ENCODE measurements around the gene LGR4.
A peak's percentile ranks its signal among the peaks of the same experiment; 100 is the strongest.
"Not testable (repeated sequence)": the region's sequence is repeated elsewhere in the genome, so short reads cannot be mapped to it uniquely, and the experiment has no call there.

LGR4 gene

GRCh38 chr11:27472398-27473016, at the start of gene LGR4:
LGR4 (minus strand) TSS chr11:27472790; CDS start chr11:27472302, 488 bp downstream.
- DNase-seq (ENCODE audit: low read depth in 2 of 2), result peak; percentile 31 to 38

DNA sequence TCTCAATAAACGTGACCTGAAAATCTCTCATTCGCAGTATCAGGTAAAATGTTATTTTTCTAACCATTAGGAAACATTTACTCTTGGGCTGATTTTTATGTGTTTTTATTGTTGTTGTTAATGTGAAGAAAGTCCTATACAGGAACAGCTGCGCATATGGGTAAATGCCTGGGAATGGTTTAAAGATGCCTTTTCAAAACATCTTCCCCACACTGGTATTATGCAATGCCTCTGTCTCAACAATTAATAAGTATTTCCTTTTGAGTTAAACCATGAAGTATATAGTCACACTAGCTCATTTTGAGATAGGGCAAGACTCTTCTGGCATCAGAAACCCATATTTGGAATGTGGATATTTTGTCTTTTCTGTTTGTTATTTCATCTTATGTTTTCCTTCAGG, 47.6 kb upstream of the LGR4 start:
- no peak for DNase-seq (ENCODE audit: low read depth in 2 of 2)

- DNase-seq (ENCODE audit: low read depth in 2 of 2), result no peak
Observed at GRCh38 chr11:27518518-27518917, 45.9 kb upstream of the LGR4 start.

DNA sequence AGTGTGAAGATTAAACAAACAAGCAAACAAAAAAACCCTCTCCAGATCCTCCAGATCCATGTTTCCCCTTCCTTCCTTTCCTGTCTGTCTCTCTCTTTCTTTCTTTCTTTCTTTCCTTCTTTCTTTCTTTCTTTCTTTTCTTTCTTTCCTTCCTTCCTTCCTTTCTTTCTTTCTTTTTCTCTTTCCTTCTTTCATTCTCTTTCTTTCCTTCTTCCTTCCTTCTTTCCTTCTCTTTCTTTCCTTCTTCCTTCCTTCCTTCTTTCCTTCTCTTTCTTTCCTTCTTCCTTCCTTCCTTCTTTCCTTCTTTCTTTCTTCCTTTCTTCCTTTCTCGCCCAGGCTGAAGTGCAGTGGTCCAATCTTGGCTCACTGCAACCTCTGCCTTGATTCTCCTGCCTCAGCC, 44.9 kb upstream of the LGR4 start:
- not testable (repeated sequence) for DNase-seq (ENCODE audit: low read depth in 2 of 2)

DNA sequence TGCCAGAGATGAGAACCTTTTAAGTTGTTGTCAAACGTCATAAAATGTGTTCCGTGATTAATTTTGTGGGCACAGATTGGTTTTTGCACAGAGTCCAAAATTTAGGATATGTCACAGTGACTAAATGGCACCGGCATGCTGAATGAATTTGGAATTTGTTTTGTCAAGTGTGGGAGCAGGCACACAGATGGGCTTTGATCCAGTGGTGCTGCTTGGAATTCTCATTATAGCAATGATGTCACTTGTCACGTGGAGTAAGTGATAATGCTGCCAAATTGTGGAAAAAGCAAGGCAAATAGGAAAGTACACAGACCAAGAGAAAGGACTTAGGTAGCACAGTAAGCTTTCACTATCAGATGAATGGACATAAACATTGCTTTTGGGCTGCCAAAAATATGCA, 42.0 kb upstream of the LGR4 start:
- no peak for DNase-seq (ENCODE audit: low read depth in 2 of 2)

DNA sequence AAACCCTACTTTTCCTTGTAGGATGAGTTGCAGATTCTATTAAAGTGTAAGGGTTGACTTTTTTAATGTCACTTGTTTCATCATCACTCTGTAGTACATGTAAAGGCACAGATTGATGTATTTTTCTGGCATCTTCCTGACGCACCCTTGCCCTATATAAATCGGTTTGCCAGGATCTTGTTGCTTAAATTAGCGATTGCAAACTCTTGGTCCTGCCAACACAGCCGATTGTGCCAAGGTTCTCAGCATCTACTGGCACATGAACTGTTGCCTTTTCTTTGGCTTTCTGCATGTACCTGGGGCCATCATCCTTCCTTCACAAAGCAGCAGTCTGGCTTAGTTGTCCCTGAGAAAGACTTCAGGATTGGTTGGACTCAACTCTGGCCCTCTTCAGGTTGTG, 41.5 kb upstream of the LGR4 start:
- DNase-seq (ENCODE audit: low read depth in 2 of 2), result no peak

DNA sequence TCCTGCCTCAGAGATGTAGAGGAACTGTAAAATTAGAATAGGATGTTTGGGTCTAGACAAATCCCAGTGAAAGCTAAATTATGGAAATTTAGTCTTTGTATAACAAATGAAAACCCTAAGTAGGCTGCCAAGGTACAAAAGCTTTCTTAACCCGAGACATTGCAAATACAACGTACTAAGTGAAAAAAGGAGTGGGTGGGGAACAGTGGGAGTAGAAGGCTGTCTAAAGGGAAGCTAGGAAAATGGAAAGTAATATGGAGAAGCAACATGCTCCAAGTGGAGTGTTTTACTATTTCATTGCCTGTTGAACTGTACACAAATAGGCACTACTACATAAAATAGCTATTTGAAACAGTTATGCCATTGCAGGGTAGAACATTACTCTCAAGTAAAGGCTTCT, 40.8 kb upstream of the LGR4 start:
- DNase-seq (ENCODE audit: low read depth in 2 of 2), result no peak

DNA sequence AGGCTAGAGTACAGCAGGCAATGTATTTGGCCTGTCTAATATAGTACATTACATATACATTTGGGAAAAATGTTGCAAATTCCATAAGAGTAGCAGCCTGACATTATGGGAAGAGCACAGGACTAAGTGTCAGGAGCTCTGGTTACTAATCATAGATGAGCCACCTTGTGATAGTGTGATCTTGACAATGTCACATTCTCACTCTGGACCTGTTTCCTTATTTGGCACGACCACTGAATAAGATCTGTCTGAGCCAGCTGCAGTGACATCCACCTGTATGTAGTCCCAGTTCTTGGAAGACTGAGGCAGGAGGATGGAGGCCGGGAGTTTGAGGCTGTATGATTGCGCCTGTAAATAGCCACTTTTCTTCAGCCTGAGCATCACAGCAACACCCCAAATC, 39.6 kb upstream of the LGR4 start:
- DNase-seq (ENCODE audit: low read depth in 2 of 2), result no peak

GRCh38 chr11:27509908-27510307, 37.3 kb upstream of the LGR4 start:
- DNase-seq (ENCODE audit: low read depth in 2 of 2), result no peak

DNA sequence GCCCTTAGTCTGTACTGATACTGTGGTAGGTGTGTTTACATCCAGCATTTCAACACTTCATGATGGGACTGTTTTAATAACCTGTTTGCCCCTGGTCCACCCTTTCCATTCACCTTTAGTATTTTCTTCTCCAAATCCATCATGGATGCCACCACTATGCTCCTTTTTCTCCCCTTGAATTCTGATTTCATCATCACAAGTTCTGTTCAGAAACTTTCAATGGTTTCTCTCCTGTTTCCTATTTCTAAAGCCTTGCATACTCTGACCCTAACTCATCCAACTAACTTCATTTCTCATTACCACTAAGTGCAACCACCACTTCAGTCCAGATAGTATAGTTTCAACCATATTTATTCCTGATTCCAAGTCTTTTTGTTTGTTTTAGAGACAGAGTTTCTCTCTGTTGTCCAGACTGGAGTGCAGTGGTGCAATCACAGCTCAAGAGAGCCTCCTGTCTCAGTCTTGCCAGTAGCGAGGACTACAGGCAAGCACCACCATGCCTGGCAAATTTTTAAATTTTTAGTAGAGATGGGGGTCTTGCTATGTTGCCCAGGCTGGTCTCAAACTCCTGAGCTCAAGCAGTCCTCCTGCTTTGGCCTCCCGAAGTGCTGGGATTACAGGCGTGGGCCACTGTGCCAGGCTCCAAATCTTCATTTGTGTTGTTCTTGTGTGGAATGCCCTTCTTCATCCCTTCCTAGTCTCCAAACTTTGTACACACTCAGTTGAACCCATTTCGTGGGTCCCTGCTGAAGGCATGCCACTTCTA, 35.1 kb upstream of the LGR4 start:
- DNase-seq (ENCODE audit: low read depth in 2 of 2), result no peak

GRCh38 chr11:27506200-27507182, 33.9 kb upstream of the LGR4 start, which contains the start of gene LIN7C:
LIN7C (minus strand) TSS chr11:27506769; CDS start chr11:27506752, 17 bp downstream.
- peak; percentile 92 for DNase-seq (ENCODE audit: low read depth in 2 of 2)

DNA sequence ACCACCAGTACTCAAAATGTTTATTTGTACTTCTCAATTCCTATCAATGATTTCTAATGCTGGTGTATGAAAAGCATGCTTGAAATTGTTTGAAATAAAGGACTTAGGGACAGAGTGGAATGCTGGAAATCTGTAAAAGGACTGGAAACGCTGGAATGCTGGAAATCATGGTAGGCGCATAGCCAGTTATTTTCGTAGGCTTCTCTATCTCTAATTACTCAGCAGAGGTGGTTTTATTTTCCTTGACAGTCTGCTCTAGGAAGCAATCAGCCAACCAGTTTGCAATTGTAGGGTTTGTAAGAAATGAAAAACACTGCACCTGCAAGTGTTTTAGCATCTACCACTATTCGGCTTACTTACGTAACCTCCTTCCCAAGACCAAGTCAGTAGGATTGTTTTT, 33.2 kb upstream of the LGR4 start:
- DNase-seq (ENCODE audit: low read depth in 2 of 2), result no peak

DNA sequence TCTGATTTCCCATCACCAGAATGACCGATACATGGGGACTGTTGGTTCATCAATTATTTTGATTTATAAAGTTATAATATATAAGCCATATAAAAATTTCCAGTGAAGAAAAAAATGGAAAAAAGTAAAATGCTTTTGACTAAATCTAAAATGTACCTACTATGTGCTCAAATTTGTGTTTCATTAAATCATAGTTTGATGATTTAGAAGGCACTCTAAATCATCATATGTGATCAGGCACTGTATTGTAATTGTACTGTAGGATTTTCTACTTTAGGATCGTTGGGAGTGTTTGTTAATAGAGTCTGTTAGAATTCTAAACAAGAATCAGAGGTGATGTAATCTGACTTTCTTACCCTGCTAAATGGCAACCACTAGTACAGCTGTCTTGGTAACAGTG, 31.6 kb upstream of the LGR4 start:
- no peak for DNase-seq (ENCODE audit: low read depth in 2 of 2)

DNA sequence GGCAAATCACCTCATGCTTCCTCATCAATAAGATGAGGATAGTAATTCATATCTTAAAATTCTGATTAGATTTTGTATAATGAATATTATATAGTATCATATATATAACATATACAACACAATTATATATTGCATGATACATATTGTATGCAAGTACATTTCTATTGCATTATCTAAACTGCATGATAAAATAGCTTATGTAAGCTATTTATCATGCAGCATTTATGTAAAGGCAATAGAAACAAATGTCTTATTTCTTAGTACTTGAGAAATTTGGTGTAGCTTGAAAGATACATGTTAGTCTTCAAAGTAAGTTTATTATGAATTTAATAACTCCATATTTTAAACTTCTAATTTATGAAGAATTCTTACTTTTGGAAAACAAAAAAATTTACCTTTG, 28.5 kb upstream of the LGR4 start:
- no peak for DNase-seq (ENCODE audit: low read depth in 2 of 2)

- no peak for DNase-seq (ENCODE audit: low read depth in 2 of 2)
Observed at GRCh38 chr11:27497911-27498310, 25.3 kb upstream of the LGR4 start.

DNA sequence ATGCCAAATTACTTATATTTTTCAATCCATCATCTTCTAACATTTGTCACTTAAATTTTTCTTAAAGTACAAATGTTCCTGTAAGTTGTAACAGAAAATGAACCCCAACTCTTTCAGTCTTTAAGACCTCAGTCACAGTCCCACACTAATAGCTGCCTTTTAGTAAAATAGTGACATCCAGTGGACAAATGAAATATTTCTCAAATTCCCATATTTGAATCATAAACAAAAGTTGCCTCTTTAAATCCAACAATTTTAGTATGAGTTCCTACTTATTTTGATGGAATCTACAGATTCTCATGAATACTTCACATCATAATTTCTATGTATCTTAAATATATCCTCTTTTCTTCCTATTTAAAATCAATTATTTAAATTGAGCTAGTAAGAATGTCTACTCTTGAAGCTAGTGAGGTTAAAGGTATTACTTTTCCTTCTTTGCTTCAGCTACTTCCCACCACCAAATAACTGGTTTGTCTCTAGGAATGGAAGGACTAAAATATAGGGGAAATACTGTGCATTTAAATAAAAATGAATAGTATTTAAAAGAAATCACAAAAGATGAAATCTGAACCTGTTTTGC, 24.8 kb upstream of the LGR4 start:
- DNase-seq (ENCODE audit: low read depth in 2 of 2), result no peak

- no peak for DNase-seq (ENCODE audit: low read depth in 2 of 2)
Observed at GRCh38 chr11:27496461-27496860, 23.9 kb upstream of the LGR4 start.

GRCh38 chr11:27495710-27496300, 23.2 kb upstream of the LGR4 start:
- no peak for DNase-seq (ENCODE audit: low read depth in 2 of 2)

- DNase-seq (ENCODE audit: low read depth in 2 of 2), result no peak
Observed at GRCh38 chr11:27489092-27489491, 16.5 kb upstream of the LGR4 start.

DNA sequence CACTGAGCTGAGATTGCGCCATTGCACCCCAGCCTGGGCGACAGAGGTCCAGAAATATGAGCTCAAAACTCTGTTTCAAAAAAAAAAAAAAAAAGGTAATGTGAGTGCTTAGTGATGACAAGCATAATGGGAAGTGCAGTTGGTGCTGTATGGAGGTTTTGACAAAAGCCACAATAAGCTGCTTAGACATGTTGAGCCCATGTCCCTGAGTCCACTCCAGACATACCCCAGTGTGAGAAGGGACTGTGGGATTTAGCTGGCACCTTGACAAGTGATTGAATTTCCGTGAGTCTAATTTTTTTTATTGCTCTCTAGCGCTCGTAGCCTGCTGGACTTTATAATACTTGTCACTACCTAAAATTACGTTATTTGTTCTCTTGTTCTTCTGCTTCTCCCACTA, 15.1 kb upstream of the LGR4 start:
- DNase-seq (ENCODE audit: low read depth in 2 of 2), result no peak

GRCh38 chr11:27485930-27486773, 13.6 kb upstream of the LGR4 start:
- DNase-seq (ENCODE audit: low read depth in 2 of 2), result no peak

All from stimulated activated CD4-positive, alpha-beta T cell treated with anti-CD3 and anti-CD28 coated beads, Interleukin-1b, Interleukin-23, amount 100 ng/mL, for 1 hour (primary cell).